Measurements from ENCODE around the gene PDIK1L.

- TF ChIP-seq POLR2AphosphoS5 (IDR thresholded peaks at IDR 0.05; ENCODE audit: low read depth, low read length) = no peak
- TF ChIP-seq TAF1 (IDR thresholded peaks at IDR 0.05; ENCODE audit: borderline replicate concordance, insufficient read depth, low read length) = no peak
Observed at GRCh38 chr1:26154750-26155149, 43.1 kb downstream of the PDIK1L start.
